ENCODE data around the gene KDM4C.
"Not testable (repeated sequence)": the region's sequence is repeated elsewhere in the genome, so short reads cannot be mapped to it uniquely, and the experiment has no call there.

Gene KDM4C

DNA sequence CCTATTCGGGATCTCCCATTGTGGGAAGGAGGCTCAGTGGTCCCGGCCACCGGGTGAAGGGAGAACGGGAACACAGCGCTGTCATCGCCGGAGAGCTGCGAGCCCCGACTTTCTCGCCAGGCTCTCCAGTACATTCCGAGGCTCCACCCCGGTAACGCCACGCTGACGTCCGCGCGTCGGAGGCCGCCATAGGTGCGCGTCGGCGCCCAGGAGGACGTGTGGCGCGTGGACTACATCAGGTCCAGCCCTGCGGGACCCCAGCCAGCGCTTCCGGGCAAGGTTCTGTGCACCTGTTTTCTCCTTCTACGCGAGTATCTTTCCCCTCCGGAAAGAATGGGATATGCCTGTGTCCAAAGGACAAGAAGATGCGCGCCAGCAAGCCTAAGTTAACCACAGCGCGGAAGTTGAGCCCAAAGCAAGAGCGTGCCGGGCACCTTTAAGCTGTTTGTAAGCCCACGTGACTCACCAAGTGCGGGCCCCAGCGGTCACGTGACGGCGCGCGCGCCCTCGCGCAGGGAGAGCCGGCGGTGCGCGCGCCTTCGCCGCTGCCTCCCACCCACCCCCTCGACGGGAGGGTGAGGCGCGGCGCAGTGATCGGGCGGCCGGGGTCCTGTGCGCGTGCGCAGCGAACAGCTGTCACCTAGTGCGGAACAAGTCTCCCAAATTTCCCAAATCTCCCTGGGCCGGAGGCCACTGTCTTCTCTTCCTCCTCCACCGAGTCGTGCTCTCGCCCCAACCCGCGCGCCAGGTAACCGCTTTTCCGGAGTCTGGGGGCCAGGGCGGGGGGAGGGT is at the start of gene KDM4C:
TSS of gene KDM4C (plus strand) at position 518 of the 792 bp plus-strand sequence. CDS start 35,016 bp downstream, outside the sequence.
- peak; percentile 81 for DNase-seq

DNA sequence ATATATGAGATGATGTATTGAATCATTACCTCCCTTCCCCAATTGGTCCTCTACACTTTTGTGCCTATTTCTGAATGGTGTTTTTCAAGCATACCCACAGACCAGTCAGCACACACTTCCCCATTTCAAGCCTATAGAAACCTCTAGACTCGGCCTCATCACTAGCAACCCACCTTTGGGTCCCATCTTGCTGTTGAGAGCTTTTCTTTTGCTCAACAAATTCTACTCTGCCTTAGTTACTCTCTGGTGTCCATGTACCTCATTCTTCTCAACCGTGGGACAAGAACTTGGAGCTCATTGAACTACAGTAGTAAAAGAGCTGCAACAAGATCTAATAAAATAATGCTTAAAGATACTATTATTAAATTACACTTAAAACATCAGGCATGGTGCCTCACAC is 49.0 kb upstream of the KDM4C start:
- DNase-seq, result no peak

DNA sequence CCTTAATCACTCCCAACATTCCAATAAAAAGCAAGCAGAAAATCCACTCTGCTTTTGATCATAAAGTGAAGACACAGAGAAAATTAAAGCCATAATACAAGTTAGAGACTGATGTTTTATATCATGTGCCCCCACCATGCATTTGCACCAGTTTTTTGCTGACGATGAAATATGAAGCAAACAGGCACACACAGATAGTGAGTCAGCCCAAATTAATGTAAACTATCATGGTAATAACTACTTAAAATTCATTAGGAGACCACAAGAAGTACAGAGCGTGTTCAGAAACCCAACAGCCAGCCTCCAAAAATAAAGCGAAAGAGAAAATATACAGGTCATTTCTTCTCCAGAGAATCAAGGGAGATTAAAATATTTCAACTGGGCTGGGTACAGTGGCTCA is 46.4 kb upstream of the KDM4C start:
- DNase-seq, result no peak

DNA sequence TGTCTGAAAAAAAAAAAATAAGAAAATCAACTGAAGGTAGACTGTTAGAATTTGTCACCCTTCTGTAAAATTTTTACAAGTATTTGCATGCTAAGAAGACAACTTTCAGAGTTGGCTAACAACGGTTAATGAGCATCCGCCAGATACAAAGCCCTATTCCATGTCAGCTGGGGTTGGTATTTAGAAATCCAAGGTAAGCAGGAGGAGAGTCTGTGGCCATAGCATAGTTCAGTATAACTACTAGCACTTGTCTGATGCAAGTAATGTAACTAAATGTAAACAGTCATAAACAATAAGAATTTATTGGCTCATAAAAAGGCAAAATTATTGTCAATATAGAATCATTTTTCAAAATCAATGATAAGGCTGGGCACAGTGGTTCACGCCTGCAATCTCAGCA is 45.7 kb upstream of the KDM4C start:
- no peak for DNase-seq

DNA sequence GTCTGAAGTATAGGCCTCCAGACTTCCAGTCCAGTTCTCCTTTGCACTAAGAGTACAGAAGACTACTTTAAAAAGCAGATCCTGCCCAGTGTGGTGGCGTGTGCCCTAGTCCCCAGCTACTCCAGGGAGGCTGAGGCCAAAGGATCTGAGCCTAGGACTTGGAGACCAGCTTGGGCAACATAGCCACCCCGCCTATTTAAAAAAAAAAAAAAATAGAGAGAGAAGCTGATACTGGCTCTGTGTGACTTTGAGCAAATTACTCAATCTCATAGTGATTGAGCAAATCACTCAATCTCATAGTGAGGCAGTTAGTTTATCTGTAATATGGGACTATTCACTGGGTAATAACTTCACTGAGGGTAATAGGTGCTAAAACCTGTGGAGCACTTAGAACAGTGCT is 43.6 kb upstream of the KDM4C start:
- no peak for DNase-seq

DNA sequence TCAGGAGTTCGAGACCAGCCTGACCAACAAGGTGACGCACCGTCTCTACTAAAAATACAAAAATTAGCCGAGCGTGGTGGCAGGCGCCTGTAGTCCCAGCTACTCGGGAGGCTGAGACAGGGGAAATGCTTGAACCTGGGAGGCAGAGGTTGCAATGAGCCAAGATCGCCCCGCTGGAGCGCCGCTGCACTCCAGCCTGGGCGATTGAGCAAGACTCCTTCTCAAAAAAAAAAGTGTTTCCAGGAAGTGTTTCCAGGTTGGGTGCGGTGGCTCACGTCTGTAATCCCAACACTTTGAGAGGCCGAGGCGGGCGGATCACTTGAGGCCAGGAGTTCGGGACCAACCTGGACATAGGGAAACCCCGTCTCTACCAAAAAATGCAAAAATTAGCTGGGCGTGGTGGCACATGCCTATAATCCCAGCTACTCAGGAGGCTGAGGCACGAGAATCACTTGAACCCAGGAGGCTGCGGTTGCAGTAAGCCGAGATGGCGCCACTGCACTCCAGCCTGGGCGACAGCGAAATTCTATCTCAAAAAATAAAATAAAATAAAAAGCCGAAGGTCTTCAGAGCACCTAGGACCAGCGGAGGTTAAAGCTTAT is 42.5 kb upstream of the KDM4C start:
- DNase-seq, result not testable (repeated sequence)

DNA sequence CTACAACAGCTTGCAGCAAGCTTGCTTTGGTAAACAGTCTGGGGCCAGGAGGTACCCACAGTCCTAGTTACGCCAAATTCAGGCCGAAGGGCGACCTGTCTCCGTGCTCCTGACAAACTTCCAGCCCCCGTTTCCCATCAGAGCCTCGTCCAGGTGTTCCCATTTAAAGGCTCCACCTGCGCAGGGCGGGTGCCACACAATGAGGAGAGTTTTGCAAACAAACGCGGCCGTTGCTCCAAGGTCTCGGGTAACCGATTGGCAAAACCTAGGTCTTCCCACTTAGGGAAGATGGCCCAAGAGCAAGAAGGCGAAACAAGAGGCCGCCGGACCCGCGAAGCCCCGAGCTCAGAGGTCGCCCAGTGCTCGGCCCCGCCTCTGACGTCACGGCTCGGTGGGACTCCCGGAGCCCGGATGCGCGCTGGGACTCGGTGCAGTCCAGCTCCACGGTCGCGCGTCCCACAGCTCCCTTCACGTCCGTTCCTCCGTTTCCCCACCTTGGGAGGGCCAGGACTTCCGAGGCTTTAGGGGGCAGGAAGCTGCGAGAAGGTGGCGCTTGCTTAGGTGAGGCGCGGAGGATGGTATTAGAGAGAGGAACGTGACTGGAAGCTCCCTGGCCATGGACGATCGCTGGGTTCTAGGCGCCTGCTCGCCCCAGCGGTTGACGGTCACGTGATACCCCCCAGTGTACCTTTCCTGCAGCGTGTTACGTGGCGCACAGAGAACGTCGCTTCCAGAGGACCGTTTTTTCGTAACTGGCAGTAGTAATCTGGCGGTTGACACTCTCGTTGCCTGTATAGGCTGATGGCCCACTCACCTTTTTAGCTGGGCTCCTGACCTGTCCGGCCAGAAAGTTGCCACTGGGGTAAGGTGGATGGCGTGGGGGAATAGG is 41.8 kb upstream of the KDM4C start:
- peak; percentile 29 for DNase-seq

DNA sequence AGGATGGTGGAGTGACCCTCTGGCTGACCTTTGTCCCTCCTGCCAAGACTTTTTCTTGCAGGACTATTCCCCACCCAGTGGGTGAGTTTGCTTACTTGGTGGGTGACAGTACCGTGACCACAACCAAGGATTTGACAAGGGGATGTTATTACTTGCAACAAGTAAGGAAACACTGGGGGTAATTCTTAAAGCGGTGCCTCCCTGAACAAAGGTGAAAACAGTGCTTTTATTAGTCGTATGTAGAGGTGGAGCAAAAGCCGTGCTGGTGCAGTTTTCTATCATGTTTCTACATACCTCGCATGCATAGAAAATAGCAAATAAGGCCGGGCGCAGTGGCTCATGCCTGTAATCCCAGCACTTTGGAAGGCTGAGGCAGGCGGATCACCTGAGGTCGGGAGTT is 41.0 kb upstream of the KDM4C start:
- DNase-seq, result no peak

DNA sequence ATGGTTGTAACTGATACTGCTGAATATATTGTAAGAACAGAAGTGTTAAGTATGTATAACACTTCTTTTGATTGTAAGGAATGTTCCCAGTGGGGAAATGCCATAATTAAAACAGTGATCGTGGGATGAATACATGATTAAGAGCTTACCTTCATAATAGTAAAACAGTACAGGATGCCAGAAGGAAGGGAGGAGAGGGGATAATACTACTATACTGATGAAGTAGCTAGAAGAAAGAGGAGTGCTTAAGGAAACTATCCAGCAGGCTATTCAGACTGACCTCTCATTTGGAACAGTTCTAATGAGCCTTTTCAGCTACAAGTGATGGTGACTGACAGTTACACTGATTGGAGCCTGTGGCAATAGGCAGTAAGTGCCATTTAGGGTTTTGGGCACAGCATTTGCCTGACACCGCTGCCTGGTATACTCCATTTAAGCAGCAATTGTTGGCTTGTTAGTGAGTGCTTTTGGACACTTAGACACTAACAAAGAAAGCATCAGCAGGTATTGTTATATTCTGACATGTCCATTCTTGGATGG is 33.8 kb upstream of the KDM4C start:
- DNase-seq, result no peak

DNA sequence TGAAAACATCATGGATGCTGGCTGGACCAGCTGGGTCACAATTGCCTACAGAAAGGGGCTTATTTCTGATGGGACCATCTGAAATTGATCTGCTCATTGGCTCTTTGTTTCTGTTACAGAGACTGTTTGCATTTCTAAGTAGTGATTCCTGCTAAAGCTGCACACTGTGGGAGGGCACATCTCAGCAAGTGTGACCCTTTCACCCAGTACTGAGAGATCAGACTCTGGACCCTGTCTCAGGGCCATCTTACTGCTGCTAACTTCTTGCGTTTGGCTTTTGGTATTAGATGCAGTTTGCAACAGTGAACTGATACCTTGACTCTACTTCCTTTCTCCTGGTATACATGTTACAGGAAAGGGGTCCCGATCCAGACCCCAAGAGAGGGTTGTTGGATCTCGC is 24.5 kb upstream of the KDM4C start:
- no peak for DNase-seq

DNA sequence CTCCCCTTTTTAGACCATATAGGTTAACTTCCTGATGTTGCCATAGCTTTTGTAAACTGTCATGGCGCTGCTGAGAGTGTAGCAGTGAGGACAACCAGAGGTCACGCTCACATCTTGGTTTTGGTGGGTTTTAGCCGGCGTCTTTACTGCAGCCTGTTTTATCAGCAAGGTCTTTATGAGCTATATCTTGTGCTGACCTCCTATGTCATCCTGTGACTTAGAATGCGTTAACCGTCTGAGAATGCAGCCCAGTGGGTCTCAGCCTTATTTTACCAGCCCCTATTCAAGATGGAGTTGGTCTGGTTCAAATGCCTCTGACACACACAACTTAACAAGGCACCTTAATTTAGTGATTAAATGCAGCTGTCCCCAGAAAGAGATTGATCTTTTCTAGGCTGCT is 23.9 kb upstream of the KDM4C start:
- DNase-seq, result no peak

DNA sequence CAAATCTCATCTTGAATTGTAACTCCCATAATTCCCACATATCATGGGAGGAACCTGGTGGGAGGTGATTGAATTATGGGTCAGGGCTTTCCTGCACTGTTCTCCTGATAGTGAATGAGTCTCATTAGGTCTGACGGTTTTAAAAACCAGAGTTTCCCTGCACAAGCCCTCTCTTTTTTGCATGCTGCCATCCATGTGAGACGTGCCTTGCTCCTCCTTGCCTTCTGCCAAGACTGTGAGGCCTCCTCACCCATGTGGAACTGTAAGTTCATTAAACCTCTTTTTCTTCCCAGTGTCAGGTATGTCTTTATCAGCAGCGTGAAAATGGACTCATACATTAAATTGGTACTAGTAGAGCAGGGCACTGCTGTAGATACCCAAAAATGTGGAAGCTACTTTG is 22.4 kb upstream of the KDM4C start:
- DNase-seq, result no peak

DNA sequence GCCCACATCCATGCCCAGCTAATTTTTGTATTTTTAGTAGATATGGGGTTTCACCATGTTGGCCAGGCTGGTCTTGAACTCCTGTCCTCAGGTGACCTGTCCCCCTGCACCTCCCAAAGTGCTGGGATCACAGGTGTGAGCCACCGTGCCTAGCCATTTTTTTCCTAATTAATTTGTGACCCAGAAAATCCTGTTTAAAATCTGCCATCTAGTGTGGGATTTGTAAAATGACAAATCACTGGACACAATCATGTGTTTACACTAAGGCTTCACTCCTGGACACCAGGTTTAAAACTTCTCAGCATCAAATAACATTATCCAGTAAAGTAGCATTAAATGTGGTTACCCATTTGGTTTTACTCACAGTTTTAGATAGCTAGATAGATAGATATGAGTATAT is 18.6 kb upstream of the KDM4C start:
- DNase-seq, result no peak

DNA sequence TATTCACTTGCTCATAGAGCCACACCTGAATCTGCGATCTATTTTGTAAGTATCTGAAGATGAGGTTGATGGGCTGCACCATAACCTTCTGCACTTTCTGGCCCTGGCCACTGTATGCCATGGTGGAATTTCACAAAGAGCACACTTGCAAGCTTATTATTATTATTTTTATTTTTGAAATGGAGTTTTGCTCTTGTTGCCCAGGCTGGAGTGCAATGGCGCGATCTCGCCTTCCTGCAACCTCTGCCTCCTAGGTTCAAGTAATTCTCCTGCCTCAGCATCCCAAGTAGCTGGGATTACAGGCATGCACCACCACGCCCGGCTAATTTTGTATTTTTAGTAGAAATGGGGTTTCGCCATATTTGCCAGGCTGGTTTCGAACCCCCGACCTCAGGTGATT is 8.9 kb upstream of the KDM4C start:
- DNase-seq, result not testable (repeated sequence)

DNA sequence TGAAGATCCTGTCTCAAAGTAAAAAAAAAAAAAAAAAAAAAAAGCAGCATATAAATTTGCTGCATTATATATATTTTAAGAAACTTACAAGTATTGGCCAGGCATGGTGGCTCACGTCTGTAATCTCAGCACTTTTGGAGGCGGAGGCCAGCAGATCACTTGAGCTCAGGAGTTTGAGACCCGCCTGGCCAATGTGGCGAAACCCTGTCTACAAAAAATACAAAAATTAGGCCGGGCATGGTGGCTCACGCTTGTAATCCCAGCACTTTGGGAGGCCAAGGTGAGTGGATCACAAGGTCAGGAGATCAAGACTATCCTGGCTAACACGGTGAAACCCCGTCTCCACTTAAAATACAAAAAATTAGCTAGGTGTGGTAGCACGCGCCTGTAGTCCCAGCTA is 2.9 kb upstream of the KDM4C start:
- DNase-seq, result not testable (repeated sequence)

DNA sequence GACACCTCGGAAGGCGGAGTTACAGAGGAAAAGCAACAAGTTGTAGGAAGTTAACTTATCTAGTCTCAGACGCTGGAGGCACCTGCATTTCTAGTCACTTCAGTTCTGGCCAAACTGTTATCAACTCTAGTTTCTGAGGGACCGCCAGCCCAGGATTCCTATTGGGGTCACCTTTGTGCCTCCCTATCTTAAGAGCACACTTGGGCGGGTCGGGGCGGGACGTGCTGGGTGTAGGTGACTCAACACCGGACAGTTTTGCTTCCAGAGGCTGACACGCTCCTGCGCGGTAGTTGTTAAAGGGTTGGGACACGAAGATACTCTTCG is 679 bp upstream of the KDM4C start:
- DNase-seq, result no peak

DNA sequence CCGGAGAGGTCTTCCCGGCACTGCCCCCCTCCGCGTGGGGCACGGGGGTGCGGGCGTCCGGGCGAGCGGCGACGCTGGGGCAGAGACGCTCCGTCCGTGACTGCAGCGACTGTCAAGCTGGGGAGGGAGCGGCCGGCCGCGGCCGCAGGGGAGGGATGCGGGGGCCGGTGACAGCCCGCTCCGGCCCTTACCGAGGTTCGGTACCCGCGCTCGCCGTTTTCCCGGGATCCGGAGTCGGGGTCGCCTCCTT is 400 bp downstream of the KDM4C start:
- no peak for DNase-seq

DNA sequence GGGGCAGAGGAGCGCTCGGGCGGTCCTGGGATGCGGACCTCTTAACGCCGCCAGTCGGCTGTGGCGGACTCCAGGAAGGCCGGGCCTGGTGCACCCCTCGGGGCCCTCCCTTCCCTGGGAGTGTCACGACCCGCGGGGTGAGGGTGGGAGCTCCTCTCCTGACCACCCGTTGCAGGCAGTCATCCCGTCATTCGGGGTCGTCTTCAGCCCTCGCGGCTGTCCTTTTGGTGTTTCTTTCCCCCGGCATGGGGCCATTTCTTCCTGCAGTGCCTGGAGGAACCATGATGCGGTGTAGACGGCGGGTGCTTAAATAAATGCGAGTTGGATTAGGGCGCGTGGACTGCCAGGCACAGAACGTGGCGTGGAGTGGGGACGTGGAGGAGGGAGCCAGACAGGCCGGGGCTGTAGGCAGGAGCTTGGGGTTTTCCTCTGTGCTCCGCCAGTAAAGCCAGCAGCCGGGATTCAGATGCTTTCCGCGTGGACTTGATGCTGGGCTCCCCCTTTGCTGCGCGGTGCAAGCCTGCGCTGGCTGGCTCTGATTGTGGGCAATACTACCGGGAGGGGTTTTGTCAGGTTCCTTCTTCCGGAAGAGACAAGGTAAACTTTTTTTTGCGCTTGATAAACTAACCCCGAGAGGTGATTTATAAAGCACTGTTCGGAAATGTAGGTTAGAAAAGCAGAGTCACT is 868 bp downstream of the KDM4C start:
- DNase-seq, result no peak

DNA sequence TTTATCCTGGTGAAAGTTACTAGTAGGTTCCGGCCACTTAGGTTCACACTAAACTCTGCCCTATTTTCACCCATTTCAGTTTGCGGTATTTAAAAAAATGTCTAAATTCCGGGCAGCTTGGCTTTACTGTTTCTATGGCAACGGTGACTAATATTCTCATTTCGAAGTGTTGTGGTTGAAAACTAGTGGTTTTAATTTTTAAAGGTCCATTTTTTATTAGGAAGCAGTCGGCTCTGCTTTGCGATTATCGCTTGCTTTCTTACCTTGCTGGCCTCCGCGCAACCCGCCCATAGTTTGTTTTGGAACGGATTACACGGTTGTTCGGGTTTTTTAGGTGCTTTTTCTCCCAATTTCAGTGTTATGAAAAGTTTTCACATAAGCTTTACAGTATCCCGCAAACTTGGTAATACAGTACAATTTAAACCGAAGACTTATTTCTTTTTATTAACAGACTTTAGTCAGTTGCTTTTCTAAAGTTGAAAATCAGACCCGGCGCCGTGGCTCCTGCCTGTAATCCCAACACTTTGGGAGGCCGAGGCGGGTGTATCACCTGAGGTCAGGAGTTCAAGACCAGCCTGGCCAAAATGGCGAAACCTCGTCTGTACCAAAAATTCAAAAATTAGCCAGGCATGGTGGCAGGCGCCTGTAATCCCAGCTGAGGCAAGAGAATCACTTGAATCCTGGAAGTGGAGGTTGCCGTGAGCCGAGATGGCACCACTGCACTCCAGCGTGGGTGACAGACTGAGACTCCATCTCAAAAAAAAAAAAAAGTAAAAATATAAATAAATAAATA is 1.6 kb downstream of the KDM4C start:
- no peak for DNase-seq

DNA sequence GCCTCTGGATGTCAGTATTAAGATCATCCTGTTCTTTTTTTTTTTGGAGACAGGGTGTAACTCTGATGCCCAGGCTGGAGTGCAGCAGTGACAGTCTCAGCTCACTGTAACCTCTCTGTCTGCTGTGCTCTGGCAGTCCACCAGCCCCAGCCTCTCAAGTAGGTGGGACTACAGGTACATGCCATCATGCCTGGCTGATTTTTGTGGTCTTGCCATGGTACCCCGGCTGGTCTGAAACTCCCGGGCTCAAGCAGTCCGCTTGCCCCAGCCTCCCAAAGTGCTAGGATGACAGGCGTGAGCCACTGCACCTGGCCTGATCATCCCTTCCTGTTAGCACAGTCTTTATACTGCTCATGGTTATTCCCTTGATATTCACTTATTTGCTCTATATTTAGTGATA is 3.5 kb downstream of the KDM4C start:
- no peak for DNase-seq

DNA sequence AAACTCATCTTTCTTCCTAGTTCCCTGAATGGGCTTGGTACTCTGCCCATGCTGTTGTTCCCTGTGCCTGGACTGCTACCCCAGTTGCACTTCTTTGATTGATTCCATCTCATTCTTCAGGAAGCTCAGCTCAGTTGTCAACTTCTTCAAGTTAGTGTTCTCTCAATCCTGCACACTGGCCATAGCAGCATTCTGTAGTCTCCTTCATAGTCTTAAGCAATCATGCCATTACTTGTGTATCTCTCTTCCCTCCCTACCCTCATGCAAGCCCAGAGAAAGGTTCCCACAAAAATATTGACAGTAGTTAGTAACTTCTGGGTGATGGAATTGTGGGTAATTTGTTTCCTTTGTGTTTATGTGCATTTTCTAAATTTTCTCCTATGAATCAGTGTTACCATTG is 5.5 kb downstream of the KDM4C start:
- no peak for DNase-seq

DNA sequence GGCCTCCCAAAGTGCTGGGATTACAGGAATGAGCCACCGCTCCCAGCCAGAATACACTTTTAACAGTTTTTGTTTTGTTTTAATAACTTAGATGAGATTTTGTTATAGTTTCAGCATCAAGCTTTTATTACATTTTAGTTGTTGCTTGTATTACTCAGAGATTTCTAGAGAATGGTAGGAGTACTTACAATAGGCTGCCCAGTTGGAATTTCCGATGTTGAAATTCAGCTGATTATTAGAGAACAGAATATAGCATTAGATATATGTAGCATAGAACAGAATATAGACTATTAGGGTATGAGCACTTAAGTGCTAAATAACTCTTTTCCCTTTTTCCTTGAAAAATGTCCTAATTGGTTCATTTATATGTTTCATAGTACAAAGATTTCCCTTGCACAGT is 6.2 kb downstream of the KDM4C start:
- DNase-seq, result no peak

DNA sequence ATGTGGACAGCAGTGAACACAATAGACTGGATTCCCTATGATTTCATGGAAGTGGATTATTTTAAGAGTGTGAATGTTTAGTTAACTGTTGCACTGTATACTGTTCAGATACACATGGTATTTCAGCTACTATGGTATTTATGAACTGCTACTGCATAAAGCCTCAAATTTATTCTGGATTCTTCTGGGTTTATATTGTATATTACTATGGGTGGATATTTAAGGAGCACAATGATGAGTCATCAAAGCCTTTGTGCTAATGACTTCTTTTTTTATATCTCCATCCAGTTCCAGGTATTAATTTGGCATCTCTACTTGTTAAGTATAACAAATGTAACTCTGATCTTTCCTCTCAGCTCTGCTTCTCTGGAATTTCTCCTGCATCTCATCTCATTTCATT is 6.8 kb downstream of the KDM4C start:
- DNase-seq, result no peak

Measured in NCI-H1436 treated with DMSO at 0.1 percent for 48 hours (cell line).